GM12878 (cell line): ENCODE results near the gene C17orf78. TPM values are rescaled to one million over a fixed set of nuclear protein-coding genes. Genes with fewer than 3 reads are reported as not detected.

Source experiments
- ATAC-seq: fragments of 200-7000 bp; cut with Tn5 transposase; 3 replicates; pipeline ENCODE4 v1.9.1; 2020; ENCODE audit warnings: mild to moderate bottlenecking, moderate library complexity
- Bru-seq: library from RNA; stranded (reverse); fragments of 400-500 nt; gene quantifications from one replicate; lab custom pipeline; 2021; lab: Mats Ljungman, UMichigan
- BruChase-seq, 2 experiments: library from RNA; stranded (reverse); fragments of 400-500 nt; gene quantifications; one replicate each; lab custom pipeline; 2021; lab: Mats Ljungman, UMichigan
- BruUV-seq: library from RNA; stranded (reverse); fragments of 400-500 nt; replicated peaks from 2 replicates; lab custom pipeline; 2021; lab: Mats Ljungman, UMichigan
- CTCF ChIA-PET: fragments of 300-600 bp; sonication (Branson Sonifier 250); formaldehyde crosslinking; extraction: SDS; loops from one replicate; lab custom pipeline; 2021; ENCODE audit warnings: inconsistent platforms; lab: Yijun Ruan, JAX
- POLR2A ChIA-PET: fragments of 350-600 bp; formaldehyde crosslinking; extraction: SDS; loops from one replicate; lab custom pipeline; 2021; ENCODE audit warnings: inconsistent platforms; lab: Charles Lee
- RAD21 ChIA-PET: fragments of 300-600 bp; sonication (Branson Sonifier 250); formaldehyde crosslinking; loops from one replicate; lab custom pipeline; 2023; ENCODE audit warnings: antibody characterized with exemption; ENCODE audit not compliant: unreplicated experiment; lab: Charles Lee
- SMC1A ChIA-PET: fragments of 300-600 bp; sonication (Branson Sonifier 250); formaldehyde crosslinking; loops from one replicate; lab custom pipeline; 2023; ENCODE audit not compliant: unreplicated experiment, uncharacterized antibody; lab: Charles Lee
- DNase-seq: peaks from one replicate; pipeline ENCODE4 v3.0.0-alpha.2; 2011; ENCODE audit warnings: low read depth, low spot score
- FAIRE-seq: peaks from 3 replicates; lab custom pipeline; 2011; peaks lifted over from hg19 to GRCh38; lab: Jason Lieb, UNC
- H2AFZ ChIP-seq: 2 replicates; pipeline ENCODE4 v1.6.0; 2011; ENCODE audit warnings: low read depth, low read length, control low read depth; ENCODE audit not compliant: control insufficient read depth
- H3K27ac ChIP-seq: 2 replicates; pipeline ENCODE4 v1.5.1; 2011; ENCODE audit warnings: control low read depth; ENCODE audit not compliant: control insufficient read depth, insufficient read depth
- H3K27me3 ChIP-seq, 2 experiments: replicated peaks in 1 of 2; 2 replicates each; pipeline versions ENCODE4 v1.6.0 to v1.6.1; 2011; ENCODE audit warnings: low read length in 1 of 2; ENCODE audit not compliant: control insufficient read depth in 2 of 2, insufficient read depth in 2 of 2
- H3K36me3 ChIP-seq, 2 experiments: 2 replicates each; pipeline ENCODE4 v1.5.1; 2011; ENCODE audit warnings: low read length in 1 of 2; ENCODE audit not compliant: control insufficient read depth in 2 of 2, insufficient read depth in 2 of 2
- H3K4me1 ChIP-seq: 2 replicates; pipeline ENCODE4 v1.6.1; 2011; ENCODE audit warnings: mild to moderate bottlenecking, low read length, moderate library complexity, mixed read lengths; ENCODE audit not compliant: control insufficient read depth, insufficient read depth
- H3K4me2 ChIP-seq: 2 replicates; pipeline ENCODE4 v1.6.0; 2011; ENCODE audit warnings: control low read depth; ENCODE audit not compliant: control insufficient read depth, insufficient read depth
- H3K4me3 ChIP-seq: fragments of 200-600 bp; sonication (generic); 2 replicates; pipeline ENCODE4 v1.5.1; 2016
- H3K79me2 ChIP-seq: 2 replicates; pipeline ENCODE4 v1.6.0; 2011; ENCODE audit warnings: low read length; ENCODE audit not compliant: control insufficient read depth, insufficient read depth
- H3K9ac ChIP-seq: 2 replicates; pipeline ENCODE4 v1.8.0; 2011; ENCODE audit warnings: low read length, control low read depth, mixed read lengths; ENCODE audit not compliant: control insufficient read depth, insufficient read depth
- H3K9me3 ChIP-seq: replicated peaks from 3 replicates; pipeline ENCODE4 v1.5.1; 2011; ENCODE audit warnings: mild to moderate bottlenecking, low read length; ENCODE audit not compliant: control insufficient read depth, insufficient read depth
- H4K20me1 ChIP-seq: 2 replicates; pipeline ENCODE4 v1.6.0; 2011; ENCODE audit not compliant: control insufficient read depth, insufficient read depth
- KAT2A ChIP-seq: conservative IDR thresholded peaks from 2 replicates; pipeline ENCODE4 v1.6.1; 2011; ENCODE audit warnings: low read depth, low read length; ENCODE audit not compliant: control insufficient read depth
- MEF2B ChIP-seq: fragments of 450-650 bp; IDR thresholded peaks from 2 replicates; pipeline ENCODE4 v1.6.1; 2018; ENCODE audit warnings: mild to moderate bottlenecking, moderate library complexity; ENCODE audit not compliant: partially characterized antibody, poor library complexity, severe bottlenecking
- ZNF592 ChIP-seq: fragments of 450-650 bp; IDR thresholded peaks from 2 replicates; pipeline ENCODE4 v1.6.1; 2017; ENCODE audit warnings: mild to moderate bottlenecking, moderate library complexity
- WGBS: methylation state at CpG from one replicate; pipeline ENCODE4 v1.1.6; 2016; ENCODE audit warnings: low lambda C conversion rate; ENCODE audit not compliant: insufficient replicate concordance, insufficient coverage; ENCODE audit errors: missing lambda C conversion rate; 5-methylcytosine and 5-hydroxymethylcytosine counted together
- in situ Hi-C: fragments of 300-500 bp; cut with MboI; formaldehyde crosslinking; loops from 9 replicates; pipeline ENCODE4 v1.14.3; 2018; ENCODE audit warnings: mixed read lengths
- intact Hi-C: fragments of 100-400 bp; cut with micrococcal nuclease; formaldehyde crosslinking; loops from one replicate; pipeline ENCODE4 v1.14.2; 2022; ENCODE audit not compliant: unreplicated experiment
- long read RNA-seq, 2 experiments: library from polyadenylated mRNA; unstranded; transcript quantifications; one replicate each; pipeline ENCODE4 v2.0.0, GENCODE V29; 2019 to 2020
- polyA minus RNA-seq, 3 experiments: library from RNA; depleted of rRNA, polyadenylated mRNA; stranded (reverse); fragments of >200 nt; gene quantifications; 2 replicates each; pipeline ENCODE4 v1.2.3, GENCODE V29; 2011
- polyA plus RNA-seq, 11 experiments: library from polyadenylated mRNA; depleted of rRNA in 4 of 11; unstranded in 6 of 11; stranded (reverse) in 5 of 11; fragments of >200 nt; fragmentation: Nextera tagmentation in 4 of 11; fragmentation: Illumina TruSeq in 1 of 11; extraction: Ambion mirVana in 4 of 11; extraction: Trizol in 1 of 11; gene quantifications; 1 replicate in 1 of 11; 2 replicates in 10 of 11; pipeline versions ENCODE4 v1.2.1 to v1.2.3, GENCODE V29; 2011 to 2016; ENCODE audit warnings: inconsistent platforms in 2 of 11, missing spikeins in 2 of 11, low read depth in 1 of 11
- total RNA-seq, 4 experiments: library from RNA; depleted of rRNA in 3 of 4; stranded (reverse); fragments of >200 nt in 3 of 4; fragmentation: Illumina TruSeq in 1 of 4; extraction: Trizol in 1 of 4; gene quantifications; 2 replicates each; pipeline versions ENCODE4 v1.2.1 to v1.2.3, GENCODE V29; 2013 to 2021

The C17orf78 gene
- total RNA-seq (2013; cell fraction: nucleolus; rRNA removed) = not detected in 2 replicates
- total RNA-seq (2014; rRNA removed) (not detected in 2 replicates), total RNA-seq (2014; rRNA removed; fragmentation: Illumina TruSeq; extraction: Trizol) (not detected in 2 replicates), total RNA-seq (2021) (not detected in 2 replicates), polyA plus RNA-seq (2011; rRNA removed) (not detected in 2 replicates), polyA plus RNA-seq (2014; fragmentation: Illumina TruSeq; extraction: Trizol) (not detected in 2 replicates), polyA plus RNA-seq (2014; fragmentation: Nextera tagmentation; extraction: Ambion mirVana) (under 1 TPM in 1 of 2 experiments, not detected in 1; 0.10 TPM), polyA plus RNA-seq (2014; rRNA removed) (not detected in 2 replicates), polyA plus RNA-seq (2016; fragmentation: Nextera tagmentation; extraction: Ambion mirVana) (not detected), polyA minus RNA-seq (2011; rRNA and poly(A)+ RNA removed) (not detected in 2 replicates), Bru-seq, nascent RNA (percentile 3 among the genes with signal in this experiment), BruChase-seq, experiment 1, labeled RNA remaining after a 6-hour chase (percentile 6 among the genes with signal in this experiment), BruChase-seq, experiment 2, labeled RNA remaining after a 2-hour chase (percentile 9 among the genes with signal in this experiment)
- polyA plus RNA-seq (2011; ENCODE audit: low read depth) = not detected
- polyA plus RNA-seq (2011; cell fraction: cytosol; rRNA removed) = not detected in 2 replicates
- not detected in 2 replicates for polyA plus RNA-seq (2011; cell fraction: nucleus; rRNA removed)
- polyA plus RNA-seq (2012) = 0.06 TPM in 1 of 2 replicates, not detected in the other
- polyA minus RNA-seq (2011; cell fraction: cytosol; rRNA and poly(A)+ RNA removed) = not detected in 2 replicates
- not detected in 2 replicates for polyA minus RNA-seq (2011; cell fraction: nucleus; rRNA and poly(A)+ RNA removed)
- long read RNA-seq, experiment 1 = 0 reads
- long read RNA-seq, experiment 2 = 0 reads

- Histone ChIP-seq H3K9me3 (no peaks in the 10 kb centered on the region), H4K20me1 (no peaks in the 10 kb centered on the region), H3K9ac (no peak within 1 kb of the TSS), H3K4me1 (no peaks in the 10 kb centered on the region), H3K36me3 (no peaks in the 10 kb centered on the region), H3K27me3 (no peaks in the 10 kb centered on the region), H3K4me2 (no peak within 1 kb of the TSS), H3K4me3 (no peak within 1 kb of the TSS), H2AFZ (no peak within 1 kb of the TSS), H3K79me2 (no peaks in the 10 kb centered on the region), H3K27ac (no peak within 1 kb of the TSS)
- ChIA-PET SMC1A (interaction anchor here (0.6 to 9.4 kb wide), 7 partner anchors 11 to 194 kb away, joined by 3 to 81 read pairs (median 5); no protein-coding TSS in a partner anchor), CTCF (interaction anchor here (0.6 to 8.2 kb wide), 11 partner anchors 11 to 607 kb away, joined by 3 to 187 read pairs (median 4); partner anchors contain the start of gene SYNRG), POLR2A (no interaction called here), RAD21 (interaction anchor here (0.9 to 7.1 kb wide), 4 partner anchors 17 to 370 kb away, joined by 3 to 81 read pairs (median 34); no protein-coding TSS in a partner anchor)
- in situ Hi-C loops = no loop called here
- no peak for DNase-seq
- no peak for ATAC-seq
- TF ChIP-seq MEF2B (no peak), ZNF592 (no peak), KAT2A (no peak)
- no peak for FAIRE-seq
- 97% methylated on average over 7 of the region's 7 CpGs for WGBS
- intact Hi-C loops = no loop called here
- BruUV-seq = no TSS peak
Measured at GRCh38 chr17:37375706-37376105, at the start of gene C17orf78. Gene C17orf78, plus strand, starts transcription at chr17:37375985. Its CDS starts 108 bp downstream, at chr17:37376093.
